Measurements from ENCODE around the gene LSM12. TPM values are rescaled to one million over a fixed set of nuclear protein-coding genes. Genes with fewer than 3 reads are reported as not detected.
A peak's percentile ranks its signal among the peaks of the same experiment; 100 is the strongest.

The LSM12 gene
- polyA plus RNA-seq (2012; ENCODE audit: missing spikeins) = 57.6 TPM

DNA sequence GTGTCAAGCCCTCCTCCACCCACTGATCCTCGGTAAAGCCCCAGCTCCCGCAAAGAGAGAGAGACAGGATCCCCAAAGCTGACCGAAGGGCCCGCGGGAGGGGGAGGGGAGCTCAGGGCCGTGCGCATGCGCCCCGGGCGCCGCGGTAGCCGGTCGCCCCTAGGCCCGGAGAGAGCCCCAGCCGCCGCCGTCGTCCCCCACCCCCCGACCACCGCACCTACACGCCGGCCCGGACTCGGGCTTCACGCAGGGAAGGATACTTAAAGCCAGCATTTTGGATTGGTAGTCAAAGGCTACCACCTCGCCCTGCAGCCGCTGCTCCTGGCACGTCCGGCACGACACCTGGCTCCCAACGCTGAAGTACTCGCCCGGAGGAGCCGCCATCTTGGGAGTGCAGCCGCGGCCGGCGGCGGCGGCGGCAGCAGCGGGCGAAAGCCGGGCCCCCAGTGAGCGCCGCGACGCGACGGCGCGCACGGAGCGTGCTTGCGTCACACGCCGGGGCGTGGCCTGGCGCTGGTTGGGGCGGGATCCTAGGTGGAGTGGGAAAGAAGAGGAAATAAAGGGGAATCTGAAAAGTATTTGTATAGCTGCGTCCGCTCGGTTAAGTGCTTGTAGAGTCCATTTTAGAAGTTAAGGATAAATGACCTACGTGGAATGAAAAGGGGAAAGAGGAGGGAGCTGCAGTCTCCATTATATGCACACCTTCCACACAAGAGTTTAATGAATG is at the start of gene LSM12:
Gene LSM12 (minus strand): TSS at position 468 of the 727 bp plus-strand sequence. CDS start 84 bp downstream, at position 384.
- DNase-seq (ENCODE audit: insufficient read length) (peak; percentile 87), FAIRE-seq (peak; percentile 85)
- TF ChIP-seq POLR2A (IDR thresholded peaks at IDR 0.05; ENCODE audit: low read depth, low read length) = peak; percentile 85
- TF ChIP-seq TAF1 (IDR thresholded peaks at IDR 0.05; ENCODE audit: borderline replicate concordance, low read depth, low read length) = peak; percentile 65; the same call in 1 of the 2 replicates
- peak; percentile 70 for TF ChIP-seq POLR2AphosphoS5 (IDR thresholded peaks at IDR 0.05; ENCODE audit: low read depth, low read length)

DNA sequence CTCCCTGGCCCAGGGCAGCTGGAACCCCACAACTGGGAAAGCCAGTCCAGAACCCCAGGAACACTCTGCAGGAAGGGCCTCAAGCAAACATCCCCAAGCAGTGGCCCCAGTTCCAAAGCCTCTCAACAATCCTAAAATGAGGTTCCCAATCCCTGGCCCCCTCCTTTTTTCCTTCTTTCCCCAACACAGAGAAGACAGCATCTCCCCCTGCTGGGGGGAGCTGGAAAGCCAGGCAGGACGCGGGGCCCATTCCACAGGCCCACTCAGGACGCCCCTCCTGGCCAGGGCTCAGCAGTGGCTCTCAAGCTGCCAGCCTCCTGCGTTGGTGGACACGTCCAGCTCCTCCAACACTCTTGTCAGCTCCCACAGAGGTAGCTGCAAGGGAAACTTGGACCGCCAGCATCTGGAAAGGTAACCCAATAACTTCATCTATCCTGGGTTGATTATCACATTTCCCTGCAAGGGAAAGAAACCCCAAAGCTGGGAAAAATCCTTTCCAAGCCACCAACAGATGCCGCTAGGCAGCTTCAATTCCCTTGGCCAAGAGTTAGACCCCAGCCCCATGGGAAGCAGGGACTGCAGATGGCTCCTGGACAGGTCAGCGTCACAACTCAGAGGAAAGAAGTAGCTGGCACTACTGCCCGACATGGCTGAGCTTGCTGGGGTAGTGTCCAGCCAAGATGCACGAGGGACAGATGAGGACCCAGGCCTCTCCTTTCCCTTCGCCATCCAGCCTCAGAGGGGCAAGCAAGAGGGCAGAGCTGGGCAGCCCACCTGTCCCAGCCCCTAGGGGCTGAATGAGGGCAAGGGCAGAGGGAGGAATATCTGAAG is 49.3 kb upstream of the LSM12 start:
- TF ChIP-seq POLR2A (IDR thresholded peaks at IDR 0.05; ENCODE audit: low read depth, low read length) (no peak), TAF1 (IDR thresholded peaks at IDR 0.05; ENCODE audit: borderline replicate concordance, low read depth, low read length) (no peak), POLR2AphosphoS5 (IDR thresholded peaks at IDR 0.05; ENCODE audit: low read depth, low read length) (no peak)
- DNase-seq (ENCODE audit: insufficient read length) (no peak), FAIRE-seq (no peak)

GRCh38 chr17:44113868-44114840 is 47.7 kb upstream of the LSM12 start:
- DNase-seq (ENCODE audit: insufficient read length) (no peak), FAIRE-seq (no peak)
- TF ChIP-seq POLR2A (IDR thresholded peaks at IDR 0.05; ENCODE audit: low read depth, low read length) (no peak), POLR2AphosphoS5 (IDR thresholded peaks at IDR 0.05; ENCODE audit: low read depth, low read length) (no peak), TAF1 (IDR thresholded peaks at IDR 0.05; ENCODE audit: borderline replicate concordance, low read depth, low read length) (no peak)

DNA sequence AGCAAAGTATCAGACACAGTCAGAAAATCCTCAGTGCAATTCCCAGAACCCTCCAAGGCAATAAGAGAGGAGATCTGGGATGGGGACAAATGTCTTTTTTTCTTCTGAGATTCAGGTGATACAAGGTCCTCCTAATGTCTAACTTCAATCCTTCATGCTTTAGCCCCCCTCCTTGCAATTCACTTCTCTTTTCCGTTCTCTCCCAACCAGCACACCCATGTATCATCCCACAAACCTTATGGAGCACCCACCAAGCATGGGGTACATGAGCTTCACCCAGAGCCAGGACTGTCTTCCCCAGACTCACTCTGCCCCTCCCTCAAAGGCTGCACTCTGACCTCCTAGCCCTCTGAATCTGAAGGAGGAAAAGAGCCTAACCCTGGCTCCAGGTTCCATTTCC is 46.9 kb upstream of the LSM12 start:
- TF ChIP-seq POLR2A (IDR thresholded peaks at IDR 0.05; ENCODE audit: low read depth, low read length) (no peak), POLR2AphosphoS5 (IDR thresholded peaks at IDR 0.05; ENCODE audit: low read depth, low read length) (no peak), TAF1 (IDR thresholded peaks at IDR 0.05; ENCODE audit: borderline replicate concordance, low read depth, low read length) (no peak)
- FAIRE-seq (no peak), DNase-seq (ENCODE audit: insufficient read length) (no peak)

- no peak for FAIRE-seq
- no peak for TF ChIP-seq POLR2A (IDR thresholded peaks at IDR 0.05; ENCODE audit: low read depth, low read length)
- TF ChIP-seq POLR2AphosphoS5 (IDR thresholded peaks at IDR 0.05; ENCODE audit: low read depth, low read length) = no peak
- no peak for TF ChIP-seq TAF1 (IDR thresholded peaks at IDR 0.05; ENCODE audit: borderline replicate concordance, low read depth, low read length)
- DNase-seq (ENCODE audit: insufficient read length) = no peak
Measured at GRCh38 chr17:44112284-44113280, 46.1 kb upstream of the LSM12 start.

DNA sequence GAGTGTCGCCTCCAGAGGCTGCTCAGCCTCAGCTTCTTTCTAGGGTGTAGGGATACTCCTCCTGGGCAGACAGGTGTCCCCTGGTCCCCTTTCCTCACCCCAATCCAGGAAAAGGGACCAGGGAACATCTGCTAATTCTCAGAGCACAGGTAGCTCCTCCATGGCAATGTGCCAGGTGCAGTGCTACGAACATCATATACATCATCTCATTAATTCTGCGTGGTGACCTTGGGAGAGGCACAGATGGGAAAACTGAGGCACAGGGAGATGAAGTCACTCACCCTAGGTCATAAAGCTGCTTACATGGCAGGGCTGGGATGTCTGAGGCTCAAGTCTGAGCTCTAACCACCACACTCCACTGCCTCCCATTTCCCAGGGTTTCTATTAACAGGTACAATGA is 45.3 kb upstream of the LSM12 start:
- no peak for TF ChIP-seq POLR2AphosphoS5 (IDR thresholded peaks at IDR 0.05; ENCODE audit: low read depth, low read length)
- TF ChIP-seq TAF1 (IDR thresholded peaks at IDR 0.05; ENCODE audit: borderline replicate concordance, low read depth, low read length) = no peak
- no peak for TF ChIP-seq POLR2A (IDR thresholded peaks at IDR 0.05; ENCODE audit: low read depth, low read length)
- no peak for DNase-seq (ENCODE audit: insufficient read length)
- peak; percentile 57 for FAIRE-seq

DNA sequence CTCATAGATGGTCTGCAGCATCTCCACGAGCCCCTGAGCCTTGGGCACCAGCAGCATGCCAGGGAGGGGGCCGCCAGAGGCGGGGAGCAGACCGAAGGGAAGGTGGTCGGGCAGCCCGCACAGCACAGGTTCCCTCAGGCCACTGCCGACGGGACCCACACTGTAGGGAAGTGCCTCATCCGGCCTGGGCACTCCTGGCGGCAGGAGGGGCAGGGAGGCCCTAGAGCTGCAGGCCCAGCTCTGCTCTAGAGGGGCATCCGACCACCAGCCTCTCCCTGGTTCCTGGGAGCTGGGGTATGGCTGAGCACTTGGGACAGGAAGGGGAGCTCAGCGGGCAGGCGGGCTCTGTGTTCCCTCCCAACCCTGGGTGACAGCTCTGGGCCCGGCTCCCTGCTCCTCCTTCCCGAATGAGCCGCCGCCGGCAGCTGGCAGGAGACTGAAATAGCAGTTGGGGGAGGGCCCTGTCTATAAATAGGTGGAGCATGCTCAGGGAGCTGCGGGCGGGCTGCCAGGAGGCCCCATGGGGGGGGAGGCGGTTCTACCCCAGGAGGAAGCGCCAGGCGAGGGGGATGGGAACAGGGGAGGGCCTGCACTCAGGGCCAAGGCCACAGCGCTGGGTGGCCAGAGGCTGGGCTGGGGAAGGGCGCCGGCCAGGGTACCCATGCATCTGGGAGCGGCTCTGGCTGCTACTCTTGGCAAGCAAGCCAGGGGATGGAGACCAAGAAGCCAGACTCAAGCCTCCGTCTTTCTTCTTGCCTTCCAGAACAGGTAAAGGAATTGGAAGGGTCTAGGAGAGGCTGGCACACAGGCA is 44.6 kb upstream of the LSM12 start:
- TF ChIP-seq TAF1 (IDR thresholded peaks at IDR 0.05; ENCODE audit: borderline replicate concordance, low read depth, low read length) (peak; percentile 20; the same call in 1 of the 2 replicates), POLR2AphosphoS5 (IDR thresholded peaks at IDR 0.05; ENCODE audit: low read depth, low read length) (no peak), POLR2A (IDR thresholded peaks at IDR 0.05; ENCODE audit: low read depth, low read length) (no peak)
- FAIRE-seq (peak; percentile 84), DNase-seq (ENCODE audit: insufficient read length) (peak; percentile 86)

DNA sequence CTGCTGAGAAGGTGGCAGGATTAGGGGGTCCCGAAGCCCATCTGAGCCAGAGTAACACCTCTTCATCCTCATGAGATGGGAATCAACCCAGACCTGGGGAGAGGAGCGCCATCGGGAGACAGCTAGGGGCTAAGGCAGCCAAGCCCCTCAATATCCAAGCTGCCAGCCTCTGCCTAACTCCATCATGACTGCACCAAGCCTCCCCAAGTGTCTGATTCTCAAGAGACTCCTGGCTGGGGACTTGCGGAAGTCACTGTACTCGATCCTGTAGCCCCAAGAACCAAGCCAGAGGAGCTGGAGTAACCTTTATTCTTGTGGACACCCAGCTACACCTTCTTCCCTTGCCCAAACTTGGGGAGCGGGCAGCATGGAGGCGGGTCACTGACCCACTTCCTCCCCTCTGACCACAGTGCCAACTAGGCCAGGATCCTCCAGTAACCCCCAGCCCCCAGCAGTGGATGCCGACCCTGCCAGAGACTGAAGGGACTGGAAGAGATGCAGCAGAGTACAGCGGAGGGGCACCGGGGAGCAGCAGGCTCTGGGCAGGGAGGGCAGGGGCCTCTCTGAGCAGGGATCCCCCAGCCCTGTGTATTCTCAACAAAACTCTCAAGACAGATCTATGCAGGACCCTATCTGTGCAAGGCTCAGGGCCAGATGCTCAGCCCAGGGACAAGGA is 43.7 kb upstream of the LSM12 start:
- TF ChIP-seq TAF1 (IDR thresholded peaks at IDR 0.05; ENCODE audit: borderline replicate concordance, low read depth, low read length) (no peak), POLR2AphosphoS5 (IDR thresholded peaks at IDR 0.05; ENCODE audit: low read depth, low read length) (no peak), POLR2A (IDR thresholded peaks at IDR 0.05; ENCODE audit: low read depth, low read length) (no peak)
- no peak for FAIRE-seq
- DNase-seq (ENCODE audit: insufficient read length) = no peak

- no peak for DNase-seq (ENCODE audit: insufficient read length)
- no peak for FAIRE-seq
- TF ChIP-seq POLR2A (IDR thresholded peaks at IDR 0.05; ENCODE audit: low read depth, low read length) (no peak), POLR2AphosphoS5 (IDR thresholded peaks at IDR 0.05; ENCODE audit: low read depth, low read length) (no peak), TAF1 (IDR thresholded peaks at IDR 0.05; ENCODE audit: borderline replicate concordance, low read depth, low read length) (no peak)
Measured at GRCh38 chr17:44109312-44109630, 42.8 kb upstream of the LSM12 start.
